NCI-H128 (cell line): Measurements from ENCODE around the gene ZNF580.

Source experiments
- DNase-seq: peaks from one replicate; lab custom pipeline; 2025; ENCODE audit not compliant: unreplicated experiment; lab: John Stamatoyannopoulos, UW

The ZNF580 gene

DNA sequence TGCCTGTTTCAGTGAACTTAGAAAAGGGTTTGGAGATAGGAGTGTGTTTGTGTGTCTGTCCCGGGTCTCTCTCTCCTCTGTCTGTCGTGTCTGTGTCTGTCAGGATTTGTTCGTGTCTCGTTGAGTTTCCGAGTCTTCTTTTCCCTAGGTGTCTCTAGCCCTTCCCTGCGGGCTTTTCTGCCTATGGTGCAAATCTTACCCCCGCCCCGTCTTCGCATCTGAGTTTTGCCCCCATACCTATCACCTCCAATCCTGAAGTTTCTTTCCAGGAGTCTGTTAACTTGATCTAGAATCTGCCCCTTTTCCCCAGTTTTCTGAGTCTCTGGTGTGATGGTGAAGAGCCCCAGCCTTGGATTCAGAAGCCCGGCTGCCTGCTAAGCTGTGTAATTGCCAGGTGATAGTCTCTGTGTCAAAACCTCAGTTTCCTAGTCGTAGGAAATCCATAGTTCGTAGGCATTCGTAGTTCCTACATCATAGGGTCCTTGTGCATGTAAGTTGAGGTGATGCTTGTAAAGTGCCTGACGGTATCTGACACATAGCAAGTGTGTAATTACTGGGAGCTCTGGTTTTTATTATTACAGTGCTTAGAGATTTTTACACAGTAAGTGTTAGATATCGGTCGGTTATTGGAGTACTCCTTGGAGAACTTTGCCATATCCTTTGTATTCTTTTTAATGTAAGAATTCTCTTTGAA, 35.0 kb downstream of the ZNF580 start:
- DNase-seq: no peak

- no peak for DNase-seq
These were observed 35.6 kb downstream of the ZNF580 start for GRCh38 chr19:55676383-55676782.

GRCh38 chr19:55676889-55677505, 36.2 kb downstream of the ZNF580 start:
- DNase-seq: no peak

DNA sequence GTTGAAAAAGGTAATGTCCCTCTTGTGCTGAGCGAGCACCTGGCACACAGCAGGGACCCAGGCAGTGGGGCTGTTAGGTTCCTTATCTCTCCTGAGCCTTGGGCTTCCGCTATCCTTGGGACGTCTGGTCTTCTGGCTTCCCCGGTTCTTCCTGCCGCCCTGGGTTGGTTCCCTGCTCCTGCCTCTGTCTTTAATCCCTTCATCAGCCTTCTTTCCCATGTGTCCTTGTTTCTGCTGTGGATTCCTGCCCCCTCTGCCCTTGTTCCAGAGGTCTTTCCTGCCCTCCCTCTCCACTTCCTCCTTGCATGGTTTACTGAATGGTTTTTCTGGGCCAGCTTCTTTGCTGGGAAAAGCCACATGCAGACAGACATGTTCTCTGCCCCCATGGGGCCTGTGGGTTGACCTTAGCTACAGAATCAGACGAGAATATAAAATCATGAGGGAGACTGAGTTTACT, 36.8 kb downstream of the ZNF580 start:
- DNase-seq: no peak

GRCh38 chr19:55678121-55678671, 37.4 kb downstream of the ZNF580 start:
- no peak for DNase-seq

DNA sequence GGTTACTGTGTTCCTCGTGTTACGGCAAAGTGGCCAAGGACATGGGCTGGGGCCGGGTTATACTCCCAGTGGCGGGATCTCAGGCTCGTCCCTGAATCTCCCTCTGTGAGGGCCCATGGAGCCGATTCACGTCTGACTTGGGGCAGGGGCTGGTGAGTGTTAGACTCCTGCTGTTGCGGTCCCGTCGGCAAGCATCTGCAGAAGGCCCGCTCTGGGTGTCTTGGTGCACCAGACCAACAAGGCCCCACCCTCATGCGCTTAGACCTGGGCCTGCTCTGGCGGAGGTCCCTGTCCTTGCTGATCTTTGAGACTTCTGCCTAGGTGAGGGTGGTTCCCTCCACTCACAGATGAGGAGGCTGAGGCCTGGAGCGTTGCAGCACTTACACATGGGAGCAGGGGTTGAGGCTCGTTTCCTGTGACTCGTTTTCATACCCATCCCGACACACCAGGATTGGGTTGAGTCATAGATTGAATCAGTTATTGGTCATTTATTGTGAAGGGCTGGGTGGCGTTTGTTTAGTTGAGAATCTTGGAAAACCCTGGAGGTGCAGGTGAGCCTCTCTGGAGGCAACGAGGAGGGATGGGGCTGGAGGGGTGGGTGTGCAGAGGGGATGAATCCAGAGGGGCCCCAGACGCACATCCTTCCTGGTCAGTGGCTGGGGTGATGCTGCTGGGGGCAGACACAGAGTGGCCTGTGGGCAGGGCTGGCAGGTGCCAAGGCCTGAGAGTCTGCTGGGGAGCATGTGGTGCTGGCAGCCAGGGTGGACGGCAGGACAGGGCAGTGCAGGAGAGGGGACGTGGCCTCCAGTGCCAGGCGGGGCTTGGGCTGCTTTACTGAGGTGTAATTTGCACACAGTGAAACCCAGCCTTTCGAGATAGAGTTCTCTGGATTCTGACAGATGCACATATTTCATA, 38.8 kb downstream of the ZNF580 start:
- no peak for DNase-seq

DNA sequence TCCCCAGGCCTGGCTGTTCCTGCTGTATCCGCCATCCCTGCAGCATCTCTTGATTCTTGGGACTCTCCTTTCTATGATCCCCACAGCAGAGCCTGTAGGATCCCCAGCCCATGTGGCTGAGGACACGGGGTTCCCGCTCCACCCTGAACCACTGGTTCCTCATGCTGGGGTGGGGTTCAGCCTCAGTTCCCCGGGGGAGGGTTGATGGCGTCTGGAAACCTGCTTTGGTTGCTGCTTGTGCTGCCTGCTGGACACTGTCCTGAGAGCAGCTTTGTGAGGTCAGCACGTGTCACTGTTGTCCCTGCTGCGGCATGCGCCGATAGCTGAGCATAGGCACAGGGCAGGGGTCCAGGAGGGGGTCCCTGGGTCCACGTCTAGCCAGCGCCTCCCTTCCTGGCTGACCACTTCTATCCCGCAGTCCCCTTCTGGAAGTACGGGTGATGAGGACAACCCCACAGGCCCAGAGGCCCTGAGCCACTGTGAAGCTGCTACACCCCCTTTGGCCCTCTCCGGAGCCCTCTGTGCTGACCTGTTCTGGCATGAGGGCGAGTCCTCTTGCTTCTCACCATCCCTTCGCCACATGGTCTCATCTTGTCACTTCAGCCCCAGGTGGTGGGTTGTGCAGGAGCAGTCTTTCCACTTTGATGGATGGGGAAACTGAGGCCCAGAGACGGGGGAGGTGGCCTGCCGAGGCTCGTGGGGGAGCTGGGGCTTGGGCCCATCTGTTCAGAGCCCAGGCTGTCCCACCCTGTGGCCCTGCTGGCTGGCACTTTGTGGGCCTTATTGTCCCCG, 39.7 kb downstream of the ZNF580 start:
- no peak for DNase-seq

- no peak for DNase-seq
These were observed 40.6 kb downstream of the ZNF580 start for GRCh38 chr19:55681131-55682092.

DNA sequence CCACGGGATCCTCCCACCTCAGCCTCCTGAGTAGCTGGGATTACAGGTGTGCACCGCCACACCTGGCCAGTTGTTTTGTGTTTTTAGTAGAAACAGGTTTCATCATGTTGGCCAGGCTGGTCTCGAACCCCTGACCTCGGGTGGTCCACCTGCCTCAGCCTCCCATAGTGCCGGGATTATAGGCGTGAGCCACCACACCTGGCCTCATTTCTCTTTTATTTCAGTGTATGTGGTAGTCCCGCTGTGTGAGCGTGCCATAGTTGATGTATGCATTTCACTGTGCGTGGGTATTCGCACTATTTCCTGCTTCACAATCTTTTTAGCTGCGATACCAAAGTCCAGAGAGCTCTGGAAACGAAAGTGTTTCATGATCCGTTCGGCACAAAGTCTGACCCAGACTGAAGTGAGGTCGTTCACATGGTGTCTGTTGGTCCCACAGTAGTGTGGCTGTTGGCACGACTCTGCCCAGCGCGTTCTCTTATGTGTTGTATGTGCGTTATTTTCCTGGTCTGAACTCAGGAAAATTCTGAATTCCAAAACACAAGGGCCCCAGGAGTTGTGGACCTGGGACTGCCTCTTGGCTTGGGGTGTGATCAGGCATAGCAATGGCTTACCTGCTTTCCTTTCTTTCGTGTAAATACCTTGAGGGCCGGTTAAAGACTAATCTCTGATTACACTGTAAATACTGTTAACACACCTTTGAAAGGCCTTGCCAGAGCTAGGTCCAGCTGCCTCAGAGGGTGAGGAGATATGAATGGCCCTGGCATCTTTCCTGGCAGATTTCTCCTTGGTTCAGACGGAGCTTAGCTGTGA, 42.9 kb downstream of the ZNF580 start:
- DNase-seq: no peak

- DNase-seq: no peak
These were observed 44.3 kb downstream of the ZNF580 start for GRCh38 chr19:55684946-55685681.

- no peak for DNase-seq
These were observed 45.0 kb downstream of the ZNF580 start for GRCh38 chr19:55685776-55686175.

DNA sequence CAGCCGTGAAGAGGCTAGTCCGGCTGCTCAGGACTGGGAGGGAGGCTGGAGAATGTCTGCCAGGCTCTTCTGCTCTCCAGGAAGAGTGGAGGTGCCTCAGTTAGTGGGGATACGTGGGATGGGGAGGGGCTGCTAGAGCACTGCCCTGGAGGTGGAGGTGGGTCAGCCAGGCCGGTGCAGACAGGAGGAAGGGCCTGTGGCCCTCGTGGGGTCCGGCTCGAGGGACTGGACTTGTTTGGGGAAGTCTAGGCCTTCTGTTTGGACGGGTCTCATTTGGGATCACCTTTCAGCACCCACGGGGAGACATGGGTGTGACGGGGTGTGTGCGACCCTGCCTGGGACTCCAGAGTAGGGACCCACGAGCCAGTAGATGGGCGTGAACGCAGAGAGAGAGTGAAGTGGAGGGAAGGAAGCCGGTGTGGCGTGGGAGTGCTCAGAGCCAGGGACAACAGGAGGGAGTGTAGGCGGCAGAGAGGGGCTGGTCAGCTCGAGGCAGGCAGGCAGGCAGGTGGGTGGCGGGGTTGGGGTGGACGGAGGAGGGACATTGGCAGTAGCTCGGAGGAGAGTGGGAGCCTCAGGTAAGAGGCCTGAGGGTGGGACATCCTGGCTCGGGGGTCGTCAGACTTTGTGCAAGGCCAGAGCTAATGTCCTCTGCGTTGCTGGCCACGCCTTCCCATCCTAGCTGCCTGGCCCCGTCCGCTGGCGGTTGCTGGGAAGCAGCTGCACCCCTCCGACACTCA, 45.7 kb downstream of the ZNF580 start:
- DNase-seq: no peak

GRCh38 chr19:55687281-55688201, 46.7 kb downstream of the ZNF580 start:
- no peak for DNase-seq

GRCh38 chr19:55688422-55689218, 47.8 kb downstream of the ZNF580 start:
- DNase-seq: no peak

GRCh38 chr19:55689411-55690108, 48.8 kb downstream of the ZNF580 start:
- DNase-seq: no peak
